Activated naive CD4-positive, alpha-beta T cell treated with anti-CD3 and anti-CD28 coated beads for 36 hours (primary cell): Measurements from ENCODE around the gene SLC23A1. TPM values are rescaled to one million over a fixed set of nuclear protein-coding genes. Genes with fewer than 3 reads are reported as not detected.

Experiments used
- CTCF ChIA-PET: fragments of 350-600 bp; sonication (Branson Sonifier 250); formaldehyde crosslinking; loops from one replicate; lab custom pipeline; 2021; ENCODE audit warnings: antibody characterized with exemption; lab: Charles Lee
- DNase-seq: peaks from one replicate; pipeline ENCODE4 v3.0.0-alpha.2; 2020
- H3K27ac Mint-ChIP-seq: one replicate; pipeline ENCODE4 v1.8.0; 2021; ENCODE audit warnings: mild to moderate bottlenecking, mixed read lengths
- H3K27me3 Mint-ChIP-seq: one replicate; pipeline ENCODE4 v1.8.0; 2021; ENCODE audit warnings: low read depth, mixed read lengths
- H3K36me3 Mint-ChIP-seq: one replicate; pipeline ENCODE4 v1.8.0; 2021; ENCODE audit warnings: low read depth, mixed read lengths
- H3K4me1 Mint-ChIP-seq: one replicate; pipeline ENCODE4 v1.8.0; 2021; ENCODE audit warnings: low read depth, mixed read lengths
- H3K4me3 Mint-ChIP-seq: one replicate; pipeline ENCODE4 v1.8.0; 2021; ENCODE audit warnings: mild to moderate bottlenecking, moderate library complexity, mixed read lengths
- H3K9me3 Mint-ChIP-seq: one replicate; pipeline ENCODE4 v1.8.0; 2021; ENCODE audit warnings: mixed read lengths
- intact Hi-C: fragments of 100-400 bp; cut with micrococcal nuclease; formaldehyde crosslinking; loops from one replicate; pipeline ENCODE4 v1.15.1; 2023
- total RNA-seq, 2 experiments: library from RNA; stranded (reverse); gene quantifications; one replicate each; pipeline ENCODE4 v1.2.3, GENCODE V29; 2021

Gene SLC23A1
- total RNA-seq, 2 experiments from 2014 or later: 0.62 TPM; not detected in 1

- peak; percentile 55 for DNase-seq
- Mint-ChIP-seq H3K4me1 (peaks cover 37% of the 10 kb centered on the region), H3K9me3 (no peaks in the 10 kb centered on the region), H3K36me3 (peaks cover 1% of the 10 kb centered on the region), H3K4me3 (peak overlapping the region; percentile 89), H3K27me3 (no peaks in the 10 kb centered on the region), H3K27ac (no peak overlapping the region)
- intact Hi-C loops: loop anchor here (1.0 kb wide), 1 partner anchor 25 kb away; no protein-coding TSS in a partner anchor
- CTCF ChIA-PET: interaction anchor here (0.7 to 1.6 kb wide), 3 partner anchors 16 to 371 kb away, joined by 3 to 5 read pairs (median 3); no protein-coding TSS in a partner anchor
Measured at GRCh38 chr5:139394123-139394653, 11.1 kb upstream of the SLC23A1 start.

- no peak for DNase-seq
- H3K27me3 Mint-ChIP-seq: no peaks in the 10 kb centered on the region
- CTCF ChIA-PET: interaction anchor here (1.0 to 3.0 kb wide), 4 partner anchors 8 to 21 kb away, joined by 3 to 10 read pairs (median 4); partner anchors contain the start of gene SPATA24
Measured at GRCh38 chr5:139393497-139394122, 10.5 kb upstream of the SLC23A1 start.

GRCh38 chr5:139392678-139393496 is 9.8 kb upstream of the SLC23A1 start:
- CTCF ChIA-PET: interaction anchor here (0.7 to 3.0 kb wide), 5 partner anchors 9 to 116 kb away, joined by 3 to 10 read pairs (median 3); partner anchors contain the start of gene SPATA24
- Mint-ChIP-seq H3K9me3 (no peaks in the 10 kb centered on the region), H3K27me3 (no peaks in the 10 kb centered on the region), H3K4me3 (peak overlapping the region; percentile 89), H3K36me3 (peaks cover 1% of the 10 kb centered on the region), H3K27ac (peak overlapping the region; percentile 78), H3K4me1 (peaks cover 39% of the 10 kb centered on the region)
- peak; percentile 86 for DNase-seq
- intact Hi-C loops: loop anchor here (1.0 to 2.0 kb wide), 5 partner anchors 11 to 194 kb away; partner anchors contain the start of genes PAIP2, SIL1 and SPATA24

More at GRCh38 chr5:139393497-139394122, 10.5 kb upstream of the SLC23A1 start:
- Mint-ChIP-seq H3K4me3 (peak overlapping the region; percentile 89), H3K4me1 (peaks cover 39% of the 10 kb centered on the region), H3K36me3 (peaks cover 1% of the 10 kb centered on the region), H3K9me3 (no peaks in the 10 kb centered on the region), H3K27ac (peak overlapping the region; percentile 78)
- intact Hi-C loops: loop anchor here (1.0 to 2.0 kb wide), 4 partner anchors 26 to 195 kb away; partner anchors contain the start of genes PAIP2 and SIL1

- intact Hi-C loops: loop anchor here (1.0 to 2.0 kb wide), 4 partner anchors 12 to 194 kb away; partner anchors contain the start of genes SIL1 and SPATA24
- no peaks in the 10 kb centered on the region for H3K9me3 Mint-ChIP-seq
- CTCF ChIA-PET: interaction anchor here (0.7 to 3.0 kb wide), 4 partner anchors 9 to 116 kb away, joined by 3 to 10 read pairs (median 4); partner anchors contain the start of gene SPATA24
- no peaks in the 10 kb centered on the region for H3K27me3 Mint-ChIP-seq
- peak overlapping the region; percentile 89 for H3K4me3 Mint-ChIP-seq
- H3K36me3 Mint-ChIP-seq: peaks cover 1% of the 10 kb centered on the region
- H3K27ac Mint-ChIP-seq: no peak overlapping the region
- DNase-seq: no peak
- peaks cover 39% of the 10 kb centered on the region for H3K4me1 Mint-ChIP-seq
Measured at GRCh38 chr5:139392324-139392677, 9.2 kb upstream of the SLC23A1 start.

GRCh38 chr5:139391570-139392323 is 8.7 kb upstream of the SLC23A1 start:
- peak; percentile 52 for DNase-seq
- H3K4me1 Mint-ChIP-seq: peaks cover 36% of the 10 kb centered on the region
- H3K9me3 Mint-ChIP-seq: no peaks in the 10 kb centered on the region
- H3K27ac Mint-ChIP-seq: peak overlapping the region; percentile 82
- H3K36me3 Mint-ChIP-seq: peaks cover 1% of the 10 kb centered on the region
- CTCF ChIA-PET: interaction anchor here (0.7 to 3.0 kb wide), 6 partner anchors 11 to 121 kb away, joined by 3 to 10 read pairs (median 4); partner anchors contain the start of gene SPATA24
- H3K4me3 Mint-ChIP-seq: peak overlapping the region; percentile 83
- intact Hi-C loops: loop anchor here (1.0 to 2.0 kb wide), 5 partner anchors 13 to 193 kb away; partner anchors contain the start of genes MATR3, SIL1 and SPATA24
- no peaks in the 10 kb centered on the region for H3K27me3 Mint-ChIP-seq

- no peaks in the 10 kb centered on the region for H3K27me3 Mint-ChIP-seq
Measured at GRCh38 chr5:139390639-139391569, 7.8 kb upstream of the SLC23A1 start.

GRCh38 chr5:139389701-139390638 is 6.9 kb upstream of the SLC23A1 start, which contains the start of gene MZB1:
Gene MZB1, minus strand, starts transcription at chr5:139389913. Its CDS starts 57 bp downstream, at chr5:139389856.
- Mint-ChIP-seq H3K4me1 (peaks cover 45% of the 10 kb centered on the region), H3K27me3 (no peaks in the 10 kb centered on the region), H3K4me3 (peak within 1 kb of the TSS; percentile 49), H3K9me3 (no peaks in the 10 kb centered on the region), H3K27ac (peak within 1 kb of the TSS; percentile 48), H3K36me3 (peaks cover under 1% of the 10 kb centered on the region)
- CTCF ChIA-PET: interaction anchor here (1.4 kb wide), 2 partner anchors 26 to 123 kb away, joined by 3 to 5 read pairs; no protein-coding TSS in a partner anchor
- intact Hi-C loops: loop anchor here (2.0 kb wide), 1 partner anchor 97 kb away; the partner anchor contains the start of gene MATR3
- DNase-seq: peak; percentile 65

More at GRCh38 chr5:139390639-139391569, 7.8 kb upstream of the SLC23A1 start:
- no peak for DNase-seq
- H3K36me3 Mint-ChIP-seq: peaks cover 1% of the 10 kb centered on the region
- intact Hi-C loops: loop anchor here (2.0 kb wide), 1 partner anchor 98 kb away; the partner anchor contains the start of gene MATR3
- H3K4me1 Mint-ChIP-seq: peaks cover 36% of the 10 kb centered on the region
- CTCF ChIA-PET: interaction anchor here (1.2 to 3.0 kb wide), 6 partner anchors 12 to 122 kb away, joined by 3 to 10 read pairs (median 4); partner anchors contain the start of gene SPATA24
- peak overlapping the region; percentile 83 for H3K4me3 Mint-ChIP-seq
- no peaks in the 10 kb centered on the region for H3K9me3 Mint-ChIP-seq
- H3K27ac Mint-ChIP-seq: peak overlapping the region; percentile 25

- intact Hi-C loops: no loop called here
- Mint-ChIP-seq H3K4me1 (peaks cover 48% of the 10 kb centered on the region), H3K36me3 (no peaks in the 10 kb centered on the region), H3K4me3 (no peak overlapping the region), H3K27ac (no peak overlapping the region), H3K27me3 (no peaks in the 10 kb centered on the region), H3K9me3 (no peaks in the 10 kb centered on the region)
- CTCF ChIA-PET: interaction anchor here (0.5 to 2.2 kb wide), 3 partner anchors 14 to 263 kb away, joined by 3 to 6 read pairs (median 5); no protein-coding TSS in a partner anchor
- no peak for DNase-seq
Measured at GRCh38 chr5:139388198-139388821, 5.2 kb upstream of the SLC23A1 start.

GRCh38 chr5:139387611-139388197 is 4.6 kb upstream of the SLC23A1 start:
- Mint-ChIP-seq H3K9me3 (no peaks in the 10 kb centered on the region), H3K4me3 (no peak overlapping the region), H3K27me3 (no peaks in the 10 kb centered on the region), H3K4me1 (peaks cover 43% of the 10 kb centered on the region), H3K36me3 (no peaks in the 10 kb centered on the region), H3K27ac (no peak overlapping the region)
- CTCF ChIA-PET: interaction anchor here (2.2 kb wide), 1 partner anchor 15 kb away, joined by 6 read pairs; no protein-coding TSS in a partner anchor
- no peak for DNase-seq
- intact Hi-C loops: no loop called here
